Fibroblast of lung (primary cell): ENCODE data around the gene CMIP. TPM values are rescaled to one million over a fixed set of nuclear protein-coding genes. Genes with fewer than 3 reads are reported as not detected.

ENCODE experiments used
- DNase-seq, 2 donors: peaks; one replicate each; pipeline versions ENCODE4 v3.0.0 to v3.0.0-alpha.2; 2010; ENCODE audit warnings: low read depth in 2 of 2
- H2AFZ ChIP-seq: 2 replicates; pipeline ENCODE4 v1.5.1; 2012; ENCODE audit warnings: low read length, control low read depth, inconsistent platforms
- H3K27ac ChIP-seq: 2 replicates; pipeline ENCODE4 v1.5.1; 2011; ENCODE audit warnings: low read length, control low read depth; ENCODE audit not compliant: insufficient read depth
- H3K27me3 ChIP-seq: 2 replicates; pipeline ENCODE4 v1.5.1; 2011; ENCODE audit warnings: mild to moderate bottlenecking, low read length; ENCODE audit not compliant: control insufficient read depth, insufficient read depth
- H3K36me3 ChIP-seq: 2 replicates; pipeline ENCODE4 v1.5.1; 2011; ENCODE audit warnings: low read length; ENCODE audit not compliant: control insufficient read depth, insufficient read depth
- H3K4me1 ChIP-seq: 2 replicates; pipeline ENCODE4 v1.5.1; 2011; ENCODE audit warnings: low read length; ENCODE audit not compliant: control insufficient read depth, insufficient read depth; ENCODE audit errors: extremely low read depth
- H3K4me2 ChIP-seq: 2 replicates; pipeline ENCODE4 v1.5.1; 2011; ENCODE audit warnings: low read length, control low read depth; ENCODE audit not compliant: insufficient read depth; ENCODE audit errors: extremely low read depth
- H3K4me3 ChIP-seq, 4 experiments: fragments of 200-600 bp in 1 of 4; sonication (generic) in 1 of 4; replicated peaks in 1 of 4; 2 replicates each; pipeline ENCODE4 v1.5.1; 2011 to 2016; ENCODE audit warnings: low read length in 4 of 4, low read depth in 3 of 4, mild to moderate bottlenecking in 3 of 4, control low read depth in 2 of 4, inconsistent platforms in 1 of 4, mixed read lengths in 1 of 4; ENCODE audit not compliant: insufficient read depth in 1 of 4; ENCODE audit errors: control extremely low read depth in 1 of 4
- H3K79me2 ChIP-seq: 2 replicates; pipeline ENCODE4 v1.5.1; 2012; ENCODE audit warnings: mild to moderate bottlenecking, low read length, inconsistent platforms; ENCODE audit not compliant: control insufficient read depth, insufficient read depth
- H3K9ac ChIP-seq: 2 replicates; pipeline ENCODE4 v1.5.1; 2011; ENCODE audit warnings: mild to moderate bottlenecking, low read length, control low read depth; ENCODE audit not compliant: insufficient read depth
- H3K9me3 ChIP-seq: 2 replicates; pipeline ENCODE4 v1.5.1; 2012; ENCODE audit warnings: low read depth, low read length; ENCODE audit not compliant: control insufficient read depth, insufficient read depth
- H4K20me1 ChIP-seq: 2 replicates; pipeline ENCODE4 v1.5.1; 2011; ENCODE audit warnings: low read length; ENCODE audit not compliant: control insufficient read depth, insufficient read depth; ENCODE audit errors: extremely low read depth
- EZH2 ChIP-seq: IDR thresholded peaks from 2 replicates; pipeline ENCODE4 v1.5.1; 2012; ENCODE audit warnings: low read length, control low read depth, mild to moderate bottlenecking; ENCODE audit errors: missing control alignments
- polyA plus RNA-seq, 2 donors: library from polyadenylated mRNA; depleted of rRNA in 1 of 2; stranded (reverse) in 1 of 2; unstranded in 1 of 2; fragments of >200 nt; gene quantifications; 2 replicates each; pipeline ENCODE4 v1.2.1, GENCODE V29; 2011 to 2012; ENCODE audit warnings: missing spikeins in 1 of 2
- total RNA-seq: library from RNA; depleted of rRNA; stranded (reverse); fragments of >200 nt; gene quantifications from 2 replicates; pipeline ENCODE4 v1.2.1, GENCODE V29; 2014
- TF ChIP-seq, protein P1 (sequence below), 2 donors: IDR thresholded peaks in 1 of 2; conservative IDR thresholded peaks in 1 of 2; 1 replicate in 1 of 2; 2 replicates in 1 of 2; pipeline ENCODE4 v1.5.1; 2011 to 2012; ENCODE audit warnings: low read length in 2 of 2, control low read depth in 1 of 2, inconsistent platforms in 1 of 2, low read depth in 1 of 2, mild to moderate bottlenecking in 1 of 2

CMIP gene
- total and polyA plus RNA-seq, 2 donors (not counting 1 experiment from before 2014, with no cell fraction given) = 1.9 to 5.1 TPM

GRCh38 chr16:81458149-81458669 is 13.6 kb downstream of the CMIP start:
- no peaks in the 10 kb centered on the region for H3K27me3 ChIP-seq
- no peak overlapping the region for H3K9ac ChIP-seq
- no peaks in the 10 kb centered on the region for H3K36me3 ChIP-seq
- no peak for DNase-seq
- H3K4me3 ChIP-seq = no peak overlapping the region
- no peak for TF ChIP-seq EZH2
- H3K27ac ChIP-seq = no peak overlapping the region
- H3K9me3 ChIP-seq = no peaks in the 10 kb centered on the region
- no peak overlapping the region for H3K4me2 ChIP-seq
- no peaks in the 10 kb centered on the region for H4K20me1 ChIP-seq
- peaks cover 5% of the 10 kb centered on the region for H3K4me1 ChIP-seq
- peaks cover 3% of the 10 kb centered on the region for H3K79me2 ChIP-seq
- no peak overlapping the region for H2AFZ ChIP-seq

DNA sequence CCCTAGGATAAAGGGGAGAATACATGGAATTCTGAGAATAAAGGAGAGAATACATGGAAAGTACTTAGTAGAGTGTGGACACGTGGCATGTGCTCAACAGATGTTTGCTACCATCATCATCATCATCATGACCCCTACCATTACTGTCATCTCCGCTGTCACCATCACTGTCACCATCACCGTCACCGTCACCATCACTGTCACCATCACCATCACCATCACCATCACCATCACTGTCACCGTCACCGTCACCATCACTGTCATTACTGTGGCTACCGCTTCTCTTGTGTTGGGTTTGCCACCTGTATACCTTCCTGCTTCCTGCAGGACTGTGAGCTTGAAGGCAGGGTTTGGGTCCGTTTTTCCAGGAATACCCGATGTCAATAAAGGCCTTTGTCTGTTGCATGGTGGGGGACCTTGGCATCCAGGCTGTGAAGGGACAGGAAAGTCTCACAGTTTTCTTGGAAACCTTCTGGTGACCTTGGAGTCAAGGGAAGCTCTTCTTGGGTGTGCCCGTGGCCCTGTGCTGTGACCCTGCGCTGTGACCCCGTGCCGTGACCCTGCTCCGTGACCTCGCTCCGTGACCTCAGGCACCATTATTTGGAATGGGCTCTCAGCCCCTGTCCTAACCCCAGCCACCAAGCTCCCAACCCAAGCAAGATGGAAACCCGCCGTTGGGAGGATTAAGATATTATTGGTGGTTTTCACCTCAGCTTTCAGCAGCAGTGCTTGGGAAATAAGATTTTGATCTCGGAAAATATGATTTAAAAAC is 14.4 kb downstream of the CMIP start:
- Histone ChIP-seq H3K36me3 (no peaks in the 10 kb centered on the region), H3K27ac (no peak overlapping the region), H3K4me1 (peaks cover 5% of the 10 kb centered on the region), H3K9ac (no peak overlapping the region), H3K9me3 (no peaks in the 10 kb centered on the region), H3K27me3 (no peaks in the 10 kb centered on the region), H3K79me2 (peaks cover 3% of the 10 kb centered on the region), H3K4me2 (no peak overlapping the region), H4K20me1 (no peaks in the 10 kb centered on the region), H2AFZ (no peak overlapping the region), H3K4me3 (no peak overlapping the region)
- no peak for DNase-seq
- TF ChIP-seq EZH2 = no peak
- TF ChIP-seq, protein P1, sequence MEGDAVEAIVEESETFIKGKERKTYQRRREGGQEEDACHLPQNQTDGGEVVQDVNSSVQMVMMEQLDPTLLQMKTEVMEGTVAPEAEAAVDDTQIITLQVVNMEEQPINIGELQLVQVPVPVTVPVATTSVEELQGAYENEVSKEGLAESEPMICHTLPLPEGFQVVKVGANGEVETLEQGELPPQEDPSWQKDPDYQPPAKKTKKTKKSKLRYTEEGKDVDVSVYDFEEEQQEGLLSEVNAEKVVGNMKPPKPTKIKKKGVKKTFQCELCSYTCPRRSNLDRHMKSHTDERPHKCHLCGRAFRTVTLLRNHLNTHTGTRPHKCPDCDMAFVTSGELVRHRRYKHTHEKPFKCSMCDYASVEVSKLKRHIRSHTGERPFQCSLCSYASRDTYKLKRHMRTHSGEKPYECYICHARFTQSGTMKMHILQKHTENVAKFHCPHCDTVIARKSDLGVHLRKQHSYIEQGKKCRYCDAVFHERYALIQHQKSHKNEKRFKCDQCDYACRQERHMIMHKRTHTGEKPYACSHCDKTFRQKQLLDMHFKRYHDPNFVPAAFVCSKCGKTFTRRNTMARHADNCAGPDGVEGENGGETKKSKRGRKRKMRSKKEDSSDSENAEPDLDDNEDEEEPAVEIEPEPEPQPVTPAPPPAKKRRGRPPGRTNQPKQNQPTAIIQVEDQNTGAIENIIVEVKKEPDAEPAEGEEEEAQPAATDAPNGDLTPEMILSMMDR (conservative IDR thresholded peaks at IDR 0.05 in 1 of 2, IDR thresholded peaks at IDR 0.05 in 1 of 2; ENCODE audit: low read depth in 1 of 2, low read length in 2 of 2) = no peak

- Histone ChIP-seq H3K27ac (no peak overlapping the region), H3K4me2 (no peak overlapping the region), H3K27me3 (no peaks in the 10 kb centered on the region), H2AFZ (no peak overlapping the region), H3K4me3 (no peak overlapping the region), H4K20me1 (no peaks in the 10 kb centered on the region), H3K9me3 (no peaks in the 10 kb centered on the region), H3K4me1 (peaks cover 5% of the 10 kb centered on the region), H3K79me2 (peaks cover 3% of the 10 kb centered on the region), H3K9ac (no peak overlapping the region), H3K36me3 (no peaks in the 10 kb centered on the region)
- DNase-seq = no peak
- TF ChIP-seq EZH2 = no peak
These were observed 15.5 kb downstream of the CMIP start for GRCh38 chr16:81460075-81460474.

DNA sequence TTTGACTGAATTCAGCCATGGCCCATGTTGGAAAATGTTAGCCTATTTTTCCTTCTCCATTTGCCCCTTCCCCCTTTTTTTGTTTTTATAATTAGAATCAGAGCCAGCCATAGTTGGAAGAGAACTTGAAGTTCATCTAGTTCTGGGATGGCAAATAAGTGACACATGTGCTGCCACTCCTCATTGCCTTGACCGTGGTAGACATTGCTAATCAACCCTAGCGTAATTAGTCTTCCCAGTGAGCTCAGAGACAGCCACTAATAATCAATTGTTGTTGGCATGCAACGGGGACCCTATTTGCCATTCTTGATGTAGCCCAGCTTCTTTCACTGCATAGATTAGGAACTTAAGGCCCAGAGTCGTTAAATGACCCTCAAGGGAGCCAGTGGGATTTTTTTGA is 16.6 kb downstream of the CMIP start:
- Histone ChIP-seq H3K27me3 (no peaks in the 10 kb centered on the region), H3K9me3 (no peaks in the 10 kb centered on the region), H3K9ac (no peak overlapping the region), H4K20me1 (no peaks in the 10 kb centered on the region), H2AFZ (no peak overlapping the region), H3K4me2 (no peak overlapping the region), H3K36me3 (no peaks in the 10 kb centered on the region), H3K27ac (no peak overlapping the region), H3K79me2 (peaks cover 5% of the 10 kb centered on the region), H3K4me1 (peaks cover 5% of the 10 kb centered on the region), H3K4me3 (no peak overlapping the region)
- no peak for DNase-seq
- TF ChIP-seq, protein P1 (conservative IDR thresholded peaks at IDR 0.05 in 1 of 2, IDR thresholded peaks at IDR 0.05 in 1 of 2; ENCODE audit: low read depth in 1 of 2, low read length in 2 of 2) = no peak
- TF ChIP-seq EZH2 = no peak
